Measurements from ENCODE around the gene OR10G7.
A peak's percentile ranks its signal among the peaks of the same experiment; 100 is the strongest.

The OR10G7 gene

GRCh38 chr11:124041254-124041653 lies at the start of gene OR10G7:
Gene OR10G7 (minus strand): TSS chr11:124041325. CDS start chr11:124039001, 2,324 bp downstream.
- DNase-seq (ENCODE audit: low spot score): no peak

GRCh38 chr11:124085997-124086846 lies 45.1 kb upstream of the OR10G7 start:
- DNase-seq (ENCODE audit: low spot score): no peak

- no peak for DNase-seq (ENCODE audit: low spot score)
Observed at GRCh38 chr11:124085583-124085982, 44.5 kb upstream of the OR10G7 start.

- no peak for DNase-seq (ENCODE audit: low spot score)
Observed at GRCh38 chr11:124082371-124082770, 41.2 kb upstream of the OR10G7 start.

- no peak for DNase-seq (ENCODE audit: low spot score)
Observed at GRCh38 chr11:124081483-124081882, 40.4 kb upstream of the OR10G7 start.

GRCh38 chr11:124080327-124081001 lies 39.3 kb upstream of the OR10G7 start:
- no peak for DNase-seq (ENCODE audit: low spot score)

- no peak for DNase-seq (ENCODE audit: low spot score)
Observed at GRCh38 chr11:124079631-124080326, 38.7 kb upstream of the OR10G7 start.

GRCh38 chr11:124078591-124078990 lies 37.5 kb upstream of the OR10G7 start:
- no peak for DNase-seq (ENCODE audit: low spot score)

- DNase-seq (ENCODE audit: low spot score): no peak
Observed at GRCh38 chr11:124077266-124077665, 36.1 kb upstream of the OR10G7 start.

GRCh38 chr11:124075841-124076651 lies 34.9 kb upstream of the OR10G7 start:
- no peak for DNase-seq (ENCODE audit: low spot score)

- DNase-seq (ENCODE audit: low spot score): no peak
Observed at GRCh38 chr11:124075492-124075840, 34.3 kb upstream of the OR10G7 start.

GRCh38 chr11:124074554-124074953 lies 33.4 kb upstream of the OR10G7 start:
- DNase-seq (ENCODE audit: low spot score): no peak

GRCh38 chr11:124072147-124072546 lies 31.0 kb upstream of the OR10G7 start:
- no peak for DNase-seq (ENCODE audit: low spot score)

GRCh38 chr11:124071623-124071948 lies 30.5 kb upstream of the OR10G7 start:
- DNase-seq (ENCODE audit: low spot score): no peak

GRCh38 chr11:124070915-124071622 lies 29.9 kb upstream of the OR10G7 start:
- DNase-seq (ENCODE audit: low spot score): peak; percentile 65

GRCh38 chr11:124069429-124070401 lies 28.6 kb upstream of the OR10G7 start:
- DNase-seq (ENCODE audit: low spot score): peak; percentile 69

- no peak for DNase-seq (ENCODE audit: low spot score)
Observed at GRCh38 chr11:124068601-124069110, 27.5 kb upstream of the OR10G7 start.

- no peak for DNase-seq (ENCODE audit: low spot score)
Observed at GRCh38 chr11:124052966-124053365, 11.8 kb upstream of the OR10G7 start.

GRCh38 chr11:124050748-124051147 lies 9.6 kb upstream of the OR10G7 start:
- DNase-seq (ENCODE audit: low spot score): no peak

- no peak for DNase-seq (ENCODE audit: low spot score)
Observed at GRCh38 chr11:124043420-124043819, 2.3 kb upstream of the OR10G7 start.
